K562 (cell line): Measurements from ENCODE around the gene CCDC88C. TPM values are rescaled to one million over a fixed set of nuclear protein-coding genes. Genes with fewer than 3 reads are reported as not detected.

Experiments used
- ATAC-seq: fragments of 200-7000 bp; cut with Tn5 transposase; 3 replicates; pipeline ENCODE4 v1.9.1; 2020; ENCODE audit warnings: moderate library complexity
- BruUV-seq: library from RNA; stranded (reverse); fragments of 400-500 nt; replicated peaks from 2 replicates; lab custom pipeline; 2021; lab: Mats Ljungman, UMichigan
- CTCF ChIA-PET: fragments of 300-600 bp; formaldehyde crosslinking; extraction: SDS; loops from one replicate; lab custom pipeline; 2021; ENCODE audit warnings: low intra/inter-chr PET ratio; lab: Yijun Ruan, JAX
- POLR2A ChIA-PET: fragments of 300-600, 350-650 bp; sonication (Branson Sonifier 250); formaldehyde crosslinking; extraction: SDS; loops from one replicate; lab custom pipeline; 2021; ENCODE audit warnings: antibody characterized with exemption, inconsistent platforms; lab: Yijun Ruan, JAX
- DNase-seq, 4 experiments: peaks; one replicate each; pipeline versions ENCODE4 v3.0.0 to v3.0.0-alpha.2; 2011 to 2018; ENCODE audit warnings: low spot score in 3 of 4, mixed read lengths in 3 of 4; ENCODE audit errors: extremely low read depth in 1 of 4
- FAIRE-seq: peaks from 2 replicates; lab custom pipeline; 2011; peaks lifted over from hg19 to GRCh38; lab: Jason Lieb, UNC
- H2AFZ ChIP-seq: 2 replicates; pipeline ENCODE4 v1.6.0; 2011; ENCODE audit warnings: low read depth, low read length, control low read depth, inconsistent platforms
- H3K27ac ChIP-seq: fragments of 200-600 bp; 3 replicates; pipeline ENCODE4 v1.8.0; 2011; ENCODE audit warnings: low read depth, mild to moderate bottlenecking, control low read depth, inconsistent platforms, low read length, moderate library complexity, mixed read lengths; ENCODE audit errors: extremely low read depth
- H3K27me3 ChIP-seq, 2 experiments: fragments of 300-600 bp in 1 of 2; 2 replicates in 1 of 2; 3 replicates in 1 of 2; pipeline versions ENCODE4 v1.6.0 to v1.8.0; 2011; ENCODE audit warnings: inconsistent platforms in 2 of 2, low read length in 2 of 2, mild to moderate bottlenecking in 1 of 2, mixed read lengths in 1 of 2, moderate library complexity in 1 of 2; ENCODE audit not compliant: control insufficient read depth in 2 of 2, insufficient read depth in 2 of 2
- H3K36me3 ChIP-seq: fragments of 300-600 bp; 3 replicates; pipeline ENCODE4 v1.8.0; 2011; ENCODE audit warnings: mild to moderate bottlenecking, low read length, inconsistent platforms; ENCODE audit not compliant: control insufficient read depth, insufficient read depth
- H3K4me1 ChIP-seq, 2 experiments: fragments of 200-600 bp in 1 of 2; replicated peaks in 1 of 2; 2 replicates in 1 of 2; 3 replicates in 1 of 2; pipeline versions ENCODE4 v1.5.1 to v1.8.0; 2011; ENCODE audit warnings: inconsistent platforms in 2 of 2, low read length in 2 of 2, mild to moderate bottlenecking in 1 of 2, mixed read lengths in 1 of 2, moderate library complexity in 1 of 2; ENCODE audit not compliant: control insufficient read depth in 2 of 2, insufficient read depth in 2 of 2
- H3K4me2 ChIP-seq: 2 replicates; pipeline ENCODE4 v1.6.1; 2011; ENCODE audit warnings: low read length, control low read depth, inconsistent platforms, mixed read lengths; ENCODE audit not compliant: insufficient read depth
- H3K4me3 ChIP-seq: fragments of 200-600 bp; sonication (generic), shearing (Covaris generic); 2 replicates; pipeline ENCODE4 v1.5.1; 2016; ENCODE audit warnings: control low read depth, inconsistent platforms
- H3K79me2 ChIP-seq: fragments of 200-600 bp; 3 replicates; pipeline ENCODE4 v1.8.0; 2011; ENCODE audit warnings: low read length, inconsistent platforms; ENCODE audit not compliant: control insufficient read depth, insufficient read depth
- H3K9ac ChIP-seq, 2 experiments: 2 replicates each; pipeline versions ENCODE4 v1.6.0 to v1.6.1; 2011; ENCODE audit warnings: low read depth in 2 of 2, low read length in 2 of 2, control low read depth in 1 of 2, inconsistent platforms in 1 of 2, mild to moderate bottlenecking in 1 of 2, mixed read lengths in 1 of 2; ENCODE audit not compliant: insufficient read depth in 1 of 2
- H3K9me1 ChIP-seq: one replicate; pipeline ENCODE4 v1.6.0; 2011; ENCODE audit warnings: inconsistent platforms, mild to moderate bottlenecking, low read length, moderate library complexity; ENCODE audit not compliant: control insufficient read depth, insufficient read depth
- H3K9me3 ChIP-seq: replicated peaks from 2 replicates; pipeline ENCODE4 v1.5.1; 2011; ENCODE audit warnings: low read depth, low read length, inconsistent platforms; ENCODE audit not compliant: control insufficient read depth, insufficient read depth
- H4K20me1 ChIP-seq: replicated peaks from 2 replicates; pipeline ENCODE4 v1.6.1; 2011; ENCODE audit warnings: low read length, inconsistent platforms, mixed read lengths; ENCODE audit not compliant: control insufficient read depth, insufficient read depth
- FOXA1 ChIP-seq: fragments of 450-650 bp; IDR thresholded peaks from 2 replicates; pipeline ENCODE4 v1.6.1; 2016; ENCODE audit warnings: mild to moderate bottlenecking, borderline replicate concordance
- ZFPM2 ChIP-seq: fragments of 250-450 bp; sonication (Bioruptor Pico); IDR thresholded peaks from 2 replicates; pipeline ENCODE4 v1.5.1; 2022; ENCODE audit warnings: mild to moderate bottlenecking
- ZNF518B ChIP-seq: fragments of 250-450 bp; sonication (Bioruptor Pico); IDR thresholded peaks from 2 replicates; pipeline ENCODE4 v1.5.0; 2021; ENCODE audit warnings: mild to moderate bottlenecking, moderate library complexity
- WGBS: fragments of 100-300 bp; shearing (Covaris generic); methylation state at CpG from one replicate; pipeline ENCODE4 v1.1.6; 2016; ENCODE audit warnings: low coverage, mixed read lengths; ENCODE audit not compliant: insufficient coverage; ENCODE audit errors: missing lambda C conversion rate; 5-methylcytosine and 5-hydroxymethylcytosine counted together
- in situ Hi-C: fragments of 300-500 bp; cut with MboI; formaldehyde crosslinking; loops from 4 replicates; pipeline ENCODE4 v1.15.0; 2018; ENCODE audit warnings: inconsistent platforms, mixed read lengths
- intact Hi-C: fragments of 100-400 bp; cut with micrococcal nuclease; formaldehyde crosslinking; loops from 2 replicates; pipeline ENCODE4 v1.14.2; 2022
- polyA plus RNA-seq, 8 experiments: library from polyadenylated mRNA; depleted of rRNA in 4 of 8; stranded (reverse) in 5 of 8; unstranded in 3 of 8; fragments of >200 nt; fragmentation: Nextera tagmentation in 2 of 8; fragmentation: Illumina TruSeq in 1 of 8; extraction: Ambion mirVana in 2 of 8; extraction: Trizol in 1 of 8; gene quantifications; 2 replicates each; pipeline versions ENCODE4 v1.2.1 to v1.2.3, GENCODE V29; 2011 to 2014; ENCODE audit warnings: inconsistent platforms in 1 of 8, missing spikeins in 1 of 8
- total RNA-seq, 7 experiments: library from RNA; depleted of rRNA in 6 of 7; stranded (reverse); fragments of >200 nt in 6 of 7; fragmentation: Illumina TruSeq in 2 of 7; extraction: Trizol in 2 of 7; gene quantifications; 2 replicates each; pipeline versions ENCODE4 v1.2.1 to v1.2.3, GENCODE V29; 2011 to 2021; ENCODE audit warnings: low replicate concordance in 1 of 7

The CCDC88C gene
- total and polyA plus RNA-seq, 9 of the 15 experiments (the other 6 are each of a cell fraction or from before 2014, with no cell fraction given), result 0.62 to 22.5 (median 10.7) TPM

- BruUV-seq, result no TSS peak
- Histone ChIP-seq H3K27me3 (no peaks in the 10 kb centered on the region), H4K20me1 (peaks cover 13% of the 10 kb centered on the region), H3K79me2 (peaks cover 28% of the 10 kb centered on the region), H2AFZ (no peak overlapping the region), H3K4me3 (no peak overlapping the region), H3K9ac (peak overlapping the region in 1 of 2 experiments; percentile 35; a peak in 1 of 4 replicates), H3K9me1 (no peaks in the 10 kb centered on the region), H3K4me2 (no peak overlapping the region), H3K27ac (no peak overlapping the region), H3K4me1 (peaks cover 13 to 26% of the 10 kb centered on the region in 2 experiments), H3K36me3 (peaks cover 5% of the 10 kb centered on the region; the same call in 2 of the 3 replicates), H3K9me3 (no peaks in the 10 kb centered on the region)
- in situ Hi-C loops (no loop called here), intact Hi-C loops (no loop called here)
- 77% methylated on average over 11 of the region's 15 CpGs for WGBS
- DNase-seq (no peak), ATAC-seq (no peak), FAIRE-seq (no peak)
- POLR2A ChIA-PET, result interaction anchor here (1.1 kb wide), 1 partner anchor 24 kb away, joined by 3 read pairs; no protein-coding TSS in a partner anchor
- no peak for TF ChIP-seq ZNF518B (CRISPR knock-in tag)
- no peak for TF ChIP-seq FOXA1
- no peak for TF ChIP-seq ZFPM2 (CRISPR knock-in tag)
- CTCF ChIA-PET, result no interaction called here
Observed at GRCh38 chr14:91377700-91378652, 39.6 kb downstream of the CCDC88C start.
